Neural cell (in vitro differentiated cells): Measurements from ENCODE around the gene STT3B. TPM values are rescaled to one million over a fixed set of nuclear protein-coding genes. Genes with fewer than 3 reads are reported as not detected.

Source experiments
- H2AFZ ChIP-seq: fragments of 200-600, 300-800 bp; sonication (generic), shearing (Covaris generic); 2 replicates; pipeline ENCODE4 v1.6.0; 2014; ENCODE audit warnings: low read depth, mild to moderate bottlenecking, antibody characterized with exemption, low read length, moderate library complexity
- H3F3A ChIP-seq: fragments of 200-600 bp; shearing (Covaris generic); 2 replicates; pipeline ENCODE4 v1.6.1; 2016; ENCODE audit warnings: mild to moderate bottlenecking, moderate library complexity, mixed read lengths, antibody characterized with exemption, low read length; ENCODE audit not compliant: insufficient read depth, poor library complexity, severe bottlenecking
- H3K27ac ChIP-seq: fragments of 200-600, 300-800 bp; sonication (generic), shearing (Covaris generic); 2 replicates; pipeline ENCODE4 v1.5.1; 2014; ENCODE audit warnings: mild to moderate bottlenecking, low read length, moderate library complexity
- H3K27me3 ChIP-seq: fragments of 300-800, 200-600 bp; sonication (generic), shearing (Covaris generic); 2 replicates; pipeline ENCODE4 v1.6.0; 2014; ENCODE audit warnings: mild to moderate bottlenecking, low read depth, low read length, moderate library complexity; ENCODE audit not compliant: insufficient read depth
- H3K36me3 ChIP-seq: fragments of 300-800, 200-600 bp; sonication (generic), shearing (Covaris generic); 2 replicates; pipeline ENCODE4 v1.5.1; 2014; ENCODE audit warnings: mild to moderate bottlenecking, antibody characterized with exemption, low read length, moderate library complexity; ENCODE audit not compliant: insufficient read depth
- H3K4me2 ChIP-seq: fragments of 300-800, 200-600 bp; sonication (generic), shearing (Covaris generic); 2 replicates; pipeline ENCODE4 v1.6.0; 2014; ENCODE audit warnings: mild to moderate bottlenecking, low read length
- H3K4me3 ChIP-seq: fragments of 300-800, 200-600 bp; sonication (generic), shearing (Covaris generic); 2 replicates; pipeline ENCODE4 v1.5.1; 2014; ENCODE audit warnings: mild to moderate bottlenecking, low read length, moderate library complexity
- H3K79me2 ChIP-seq: fragments of 200-600 bp; shearing (Covaris generic); replicated peaks from 2 replicates; pipeline ENCODE4 v1.6.0; 2014; ENCODE audit warnings: mild to moderate bottlenecking, low read length, moderate library complexity; ENCODE audit not compliant: insufficient read depth
- H3K9ac ChIP-seq: fragments of 300-800, 200-600 bp; sonication (generic), shearing (Covaris generic); 2 replicates; pipeline ENCODE4 v1.6.1; 2016; ENCODE audit warnings: mild to moderate bottlenecking, low read length, mixed read lengths
- H3K9me2 ChIP-seq: fragments of 200-600 bp; shearing (Covaris generic); 2 replicates; pipeline ENCODE4 v1.6.1; 2016; ENCODE audit warnings: mild to moderate bottlenecking, low read length, mixed read lengths; ENCODE audit not compliant: insufficient read depth
- H3K9me3 ChIP-seq: fragments of 200-600, 300-800 bp; sonication (generic), shearing (Covaris generic); 2 replicates; pipeline ENCODE4 v1.6.1; 2016; ENCODE audit warnings: mild to moderate bottlenecking, mixed run types, low read length, moderate library complexity, mixed read lengths
- H4K20me1 ChIP-seq: fragments of 200-600 bp; shearing (Covaris generic); 2 replicates; pipeline ENCODE4 v1.6.1; 2016; ENCODE audit warnings: mild to moderate bottlenecking, mixed run types; ENCODE audit not compliant: insufficient read depth
- EP300 ChIP-seq: fragments of 450-650 bp; conservative IDR thresholded peaks from 2 replicates; pipeline ENCODE4 v1.6.1; 2014; ENCODE audit warnings: antibody characterized with exemption, mild to moderate bottlenecking, moderate library complexity; ENCODE audit not compliant: poor library complexity, severe bottlenecking
- EZH2 ChIP-seq: fragments of 200-600, 300-800 bp; shearing (Covaris generic), sonication (generic); IDR thresholded peaks from 2 replicates; pipeline ENCODE4 v1.6.1; 2014; ENCODE audit warnings: antibody characterized with exemption, low read length, borderline replicate concordance, mild to moderate bottlenecking; ENCODE audit not compliant: insufficient read depth, poor library complexity, severe bottlenecking
- MXI1 ChIP-seq: fragments of 450-650 bp; conservative IDR thresholded peaks from 2 replicates; pipeline ENCODE4 v1.6.1; 2014; ENCODE audit warnings: antibody characterized with exemption, mild to moderate bottlenecking; ENCODE audit not compliant: poor library complexity, severe bottlenecking
- POLR2AphosphoS5 ChIP-seq: IDR thresholded peaks from 2 replicates; pipeline ENCODE4 v1.6.1; 2012
- RAD21 ChIP-seq: fragments of 450-650 bp; conservative IDR thresholded peaks from 2 replicates; pipeline ENCODE4 v1.6.1; 2014; ENCODE audit warnings: antibody characterized with exemption, mild to moderate bottlenecking, moderate library complexity
- SMC3 ChIP-seq: fragments of 450-650 bp; conservative IDR thresholded peaks from 2 replicates; pipeline ENCODE4 v1.6.1; 2014; ENCODE audit warnings: antibody characterized with exemption, mild to moderate bottlenecking, moderate library complexity; ENCODE audit not compliant: poor library complexity
- TAF1 ChIP-seq: IDR thresholded peaks from 2 replicates; pipeline ENCODE4 v1.6.1; 2012; ENCODE audit warnings: low read depth
- polyA plus RNA-seq: library from polyadenylated mRNA; depleted of rRNA; stranded (reverse); fragments of >200 nt; gene quantifications from 2 replicates; pipeline ENCODE4 v1.2.3, GENCODE V29; 2014
- TF ChIP-seq, protein P1 (sequence below): fragments of 450-650 bp; IDR thresholded peaks from 2 replicates; pipeline ENCODE4 v1.5.1; 2014; ENCODE audit warnings: antibody characterized with exemption, mild to moderate bottlenecking, moderate library complexity; ENCODE audit not compliant: poor library complexity, severe bottlenecking
- TF ChIP-seq, protein P2 (sequence below): IDR thresholded peaks from 2 replicates; pipeline ENCODE4 v1.6.1; 2012; ENCODE audit warnings: borderline replicate concordance

The STT3B gene
- polyA plus RNA-seq, 1 donor from 2014 or later = 100 TPM

DNA sequence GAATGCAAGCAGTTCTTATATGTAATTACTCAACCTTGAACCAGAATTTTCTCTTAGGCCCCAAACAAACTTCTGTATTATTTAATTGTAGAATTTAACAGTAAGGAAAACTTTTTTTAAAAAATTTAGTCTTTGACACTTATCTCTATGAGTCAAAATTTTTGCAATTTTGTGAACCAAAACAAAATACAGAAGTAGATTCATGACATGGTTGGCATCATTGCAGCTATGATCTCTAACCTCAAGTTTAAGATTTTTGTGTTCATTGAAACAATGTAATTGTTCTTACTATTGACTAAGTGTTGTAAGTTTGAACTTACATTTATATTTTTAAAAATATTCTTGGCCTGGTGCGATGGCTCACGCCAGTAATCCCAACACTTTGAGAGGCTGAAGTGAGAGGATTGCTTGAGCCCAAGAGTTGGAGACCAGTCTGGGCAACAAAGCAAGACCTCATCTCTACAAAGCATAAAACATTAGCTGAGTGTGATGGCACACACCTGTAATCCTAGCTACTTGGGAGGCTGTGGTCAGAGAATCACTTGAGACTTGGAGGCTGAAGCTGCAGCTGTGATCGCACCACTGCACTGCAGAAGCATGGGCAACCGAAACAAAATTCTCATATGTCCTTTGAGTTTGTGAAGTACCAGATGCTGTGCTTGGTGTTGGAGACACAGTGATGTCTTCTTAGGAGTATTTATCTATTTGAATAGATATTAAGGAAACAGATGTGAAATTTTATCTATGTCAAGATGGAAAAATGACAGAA is 39.7 kb downstream of the STT3B start:
- Histone ChIP-seq H3K9me3 (no peaks in the 10 kb centered on the region), H3F3A (no peaks in the 10 kb centered on the region), H3K9ac (no peak overlapping the region), H4K20me1 (no peaks in the 10 kb centered on the region), H3K27ac (no peak overlapping the region), H3K79me2 (peaks cover 68% of the 10 kb centered on the region), H3K36me3 (no peaks in the 10 kb centered on the region), H3K9me2 (no peaks in the 10 kb centered on the region), H3K4me3 (no peak overlapping the region), H3K27me3 (no peaks in the 10 kb centered on the region), H3K4me2 (no peak overlapping the region), H2AFZ (no peak overlapping the region)
- TF ChIP-seq MXI1 (no peak), SMC3 (no peak), RAD21 (no peak), EP300 (no peak), TAF1 (no peak), EZH2 (no peak), POLR2AphosphoS5 (no peak)
- TF ChIP-seq, protein P1, sequence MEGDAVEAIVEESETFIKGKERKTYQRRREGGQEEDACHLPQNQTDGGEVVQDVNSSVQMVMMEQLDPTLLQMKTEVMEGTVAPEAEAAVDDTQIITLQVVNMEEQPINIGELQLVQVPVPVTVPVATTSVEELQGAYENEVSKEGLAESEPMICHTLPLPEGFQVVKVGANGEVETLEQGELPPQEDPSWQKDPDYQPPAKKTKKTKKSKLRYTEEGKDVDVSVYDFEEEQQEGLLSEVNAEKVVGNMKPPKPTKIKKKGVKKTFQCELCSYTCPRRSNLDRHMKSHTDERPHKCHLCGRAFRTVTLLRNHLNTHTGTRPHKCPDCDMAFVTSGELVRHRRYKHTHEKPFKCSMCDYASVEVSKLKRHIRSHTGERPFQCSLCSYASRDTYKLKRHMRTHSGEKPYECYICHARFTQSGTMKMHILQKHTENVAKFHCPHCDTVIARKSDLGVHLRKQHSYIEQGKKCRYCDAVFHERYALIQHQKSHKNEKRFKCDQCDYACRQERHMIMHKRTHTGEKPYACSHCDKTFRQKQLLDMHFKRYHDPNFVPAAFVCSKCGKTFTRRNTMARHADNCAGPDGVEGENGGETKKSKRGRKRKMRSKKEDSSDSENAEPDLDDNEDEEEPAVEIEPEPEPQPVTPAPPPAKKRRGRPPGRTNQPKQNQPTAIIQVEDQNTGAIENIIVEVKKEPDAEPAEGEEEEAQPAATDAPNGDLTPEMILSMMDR = no peak
- TF ChIP-seq, protein P2, sequence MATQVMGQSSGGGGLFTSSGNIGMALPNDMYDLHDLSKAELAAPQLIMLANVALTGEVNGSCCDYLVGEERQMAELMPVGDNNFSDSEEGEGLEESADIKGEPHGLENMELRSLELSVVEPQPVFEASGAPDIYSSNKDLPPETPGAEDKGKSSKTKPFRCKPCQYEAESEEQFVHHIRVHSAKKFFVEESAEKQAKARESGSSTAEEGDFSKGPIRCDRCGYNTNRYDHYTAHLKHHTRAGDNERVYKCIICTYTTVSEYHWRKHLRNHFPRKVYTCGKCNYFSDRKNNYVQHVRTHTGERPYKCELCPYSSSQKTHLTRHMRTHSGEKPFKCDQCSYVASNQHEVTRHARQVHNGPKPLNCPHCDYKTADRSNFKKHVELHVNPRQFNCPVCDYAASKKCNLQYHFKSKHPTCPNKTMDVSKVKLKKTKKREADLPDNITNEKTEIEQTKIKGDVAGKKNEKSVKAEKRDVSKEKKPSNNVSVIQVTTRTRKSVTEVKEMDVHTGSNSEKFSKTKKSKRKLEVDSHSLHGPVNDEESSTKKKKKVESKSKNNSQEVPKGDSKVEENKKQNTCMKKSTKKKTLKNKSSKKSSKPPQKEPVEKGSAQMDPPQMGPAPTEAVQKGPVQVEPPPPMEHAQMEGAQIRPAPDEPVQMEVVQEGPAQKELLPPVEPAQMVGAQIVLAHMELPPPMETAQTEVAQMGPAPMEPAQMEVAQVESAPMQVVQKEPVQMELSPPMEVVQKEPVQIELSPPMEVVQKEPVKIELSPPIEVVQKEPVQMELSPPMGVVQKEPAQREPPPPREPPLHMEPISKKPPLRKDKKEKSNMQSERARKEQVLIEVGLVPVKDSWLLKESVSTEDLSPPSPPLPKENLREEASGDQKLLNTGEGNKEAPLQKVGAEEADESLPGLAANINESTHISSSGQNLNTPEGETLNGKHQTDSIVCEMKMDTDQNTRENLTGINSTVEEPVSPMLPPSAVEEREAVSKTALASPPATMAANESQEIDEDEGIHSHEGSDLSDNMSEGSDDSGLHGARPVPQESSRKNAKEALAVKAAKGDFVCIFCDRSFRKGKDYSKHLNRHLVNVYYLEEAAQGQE = no peak

DNA sequence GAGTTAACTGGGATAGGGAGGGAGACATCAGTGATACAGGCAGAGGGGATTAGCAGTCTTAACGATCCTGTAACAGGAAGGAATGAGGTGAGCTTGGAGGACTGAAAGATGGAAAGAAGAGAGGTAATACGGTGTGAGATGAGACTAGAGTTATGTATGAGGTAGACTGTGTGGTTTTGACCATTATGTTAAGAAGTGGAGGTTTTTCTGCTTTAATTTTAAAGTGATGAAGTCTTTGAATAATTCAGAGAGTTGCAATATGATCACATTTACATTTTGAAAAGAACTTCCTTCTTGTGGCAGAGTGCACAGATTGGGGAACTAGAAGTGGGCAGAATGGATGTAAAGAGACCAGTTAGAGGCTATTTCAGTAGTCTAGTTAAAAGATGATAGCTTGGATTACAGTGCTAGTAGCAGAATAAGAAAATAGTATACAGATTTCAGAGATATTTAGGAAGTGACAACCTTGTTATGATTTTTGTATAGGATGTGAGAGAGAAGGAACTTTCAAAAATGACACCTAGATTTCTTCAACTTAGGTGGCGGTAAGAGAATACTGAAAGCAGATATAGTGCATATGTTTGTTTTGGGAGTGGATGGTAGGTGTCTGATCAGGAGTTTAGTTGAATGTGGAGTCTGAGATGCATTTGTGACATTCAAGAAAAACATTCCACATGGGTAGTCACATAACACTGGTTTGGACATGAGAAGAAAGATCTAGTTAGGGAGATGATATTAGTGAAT is 40.5 kb downstream of the STT3B start:
- no peak for TF ChIP-seq RAD21
- TF ChIP-seq, protein P1 = no peak
- TF ChIP-seq EZH2 = no peak
- TF ChIP-seq MXI1 = no peak
- TF ChIP-seq, protein P2 = no peak
- no peak for TF ChIP-seq POLR2AphosphoS5
- TF ChIP-seq TAF1 = no peak
- no peak for TF ChIP-seq EP300
- TF ChIP-seq SMC3 = no peak
- H3K79me2 ChIP-seq = peaks cover 60% of the 10 kb centered on the region
- H3K36me3 ChIP-seq = no peaks in the 10 kb centered on the region
- no peaks in the 10 kb centered on the region for H3K27me3 ChIP-seq
- no peaks in the 10 kb centered on the region for H3K9me2 ChIP-seq
- no peaks in the 10 kb centered on the region for H3K9me3 ChIP-seq
- H3K4me2 ChIP-seq = no peak overlapping the region
- no peaks in the 10 kb centered on the region for H4K20me1 ChIP-seq
- no peak overlapping the region for H3K27ac ChIP-seq
- H3K4me3 ChIP-seq = no peak overlapping the region
- no peak overlapping the region for H2AFZ ChIP-seq
- no peak overlapping the region for H3K9ac ChIP-seq
- no peaks in the 10 kb centered on the region for H3F3A ChIP-seq
